ENCODE measurements around the gene FSD2. TPM values are rescaled to one million over a fixed set of nuclear protein-coding genes. Genes with fewer than 3 reads are reported as not detected.
A peak's percentile ranks its signal among the peaks of the same experiment; 100 is the strongest.
"Not testable (repeated sequence)": the region's sequence is repeated elsewhere in the genome, so short reads cannot be mapped to it uniquely, and the experiment has no call there.

Gene FSD2
- total RNA-seq, 1 donor = not detected

- peaks cover 5% of the 10 kb centered on the region for H3K4me1 ChIP-seq (ENCODE audit: insufficient read depth, low read length)
- no peak within 1 kb of the TSS for H3K27ac ChIP-seq (ENCODE audit: low read depth, low read length)
- no peaks in the 10 kb centered on the region for H3K9me3 ChIP-seq (ENCODE audit: low read depth, low read length)
- peak; percentile 99 for DNase-seq (ENCODE audit: insufficient read length, low spot score, missing footprints)
- no peaks in the 10 kb centered on the region for H3K36me3 ChIP-seq (ENCODE audit: insufficient read depth, low read length)
- H3K4me3 ChIP-seq (ENCODE audit: insufficient read depth, low read length) = peak within 1 kb of the TSS; percentile 75
- H3K27me3 ChIP-seq (ENCODE audit: insufficient read depth, low read length) = no peaks in the 10 kb centered on the region
- no peaks in the 10 kb centered on the region for H4K20me1 ChIP-seq (ENCODE audit: insufficient read depth, low read length)
- no peak for TF ChIP-seq CTCF (IDR thresholded peaks at IDR 0.05; ENCODE audit: extremely low read depth, low read depth, low read length)
- H2AFZ ChIP-seq (ENCODE audit: low read length) = peak within 1 kb of the TSS; percentile 67
- no peaks in the 10 kb centered on the region for H3K79me2 ChIP-seq (ENCODE audit: insufficient read depth, low read length)
- H3K4me2 ChIP-seq (ENCODE audit: insufficient read depth, low read length) = peak within 1 kb of the TSS; percentile 68
These were observed 96.3 kb downstream of the FSD2 start, which contains the start of gene AP3B2 for GRCh38 chr15:82709421-82710207. Gene AP3B2 (minus strand): TSS chr15:82709875. CDS start chr15:82709706, 169 bp downstream.

DNA sequence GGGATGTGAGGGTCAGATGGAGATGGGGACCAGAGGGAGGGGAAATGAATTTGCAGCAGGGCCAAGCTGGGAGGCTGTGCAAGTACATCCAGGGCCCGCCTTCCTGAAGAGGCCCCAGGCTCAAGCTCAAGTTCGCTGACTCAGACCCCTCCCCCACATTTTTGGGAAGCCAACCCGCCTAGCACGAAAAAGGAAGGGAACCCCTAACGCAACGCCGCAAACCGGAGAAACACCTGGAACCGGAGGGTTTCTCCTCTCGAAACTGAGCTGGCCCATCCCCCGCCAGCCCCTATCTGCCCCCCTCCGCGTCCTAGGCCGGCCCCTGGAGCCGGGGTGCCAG is 96.8 kb downstream of the FSD2 start:
- peak overlapping the region; percentile 68 for H3K4me2 ChIP-seq (ENCODE audit: insufficient read depth, low read length)
- no peak overlapping the region for H3K27ac ChIP-seq (ENCODE audit: low read depth, low read length)
- no peak for DNase-seq (ENCODE audit: insufficient read length, low spot score, missing footprints)
- no peaks in the 10 kb centered on the region for H3K36me3 ChIP-seq (ENCODE audit: insufficient read depth, low read length)
- TF ChIP-seq CTCF (IDR thresholded peaks at IDR 0.05; ENCODE audit: extremely low read depth, low read depth, low read length) = no peak
- H2AFZ ChIP-seq (ENCODE audit: low read length) = no peak overlapping the region
- peak overlapping the region; percentile 75 for H3K4me3 ChIP-seq (ENCODE audit: insufficient read depth, low read length)
- H3K4me1 ChIP-seq (ENCODE audit: insufficient read depth, low read length) = peaks cover 5% of the 10 kb centered on the region
- H3K79me2 ChIP-seq (ENCODE audit: insufficient read depth, low read length) = no peaks in the 10 kb centered on the region
- no peaks in the 10 kb centered on the region for H3K9me3 ChIP-seq (ENCODE audit: low read depth, low read length)
- H4K20me1 ChIP-seq (ENCODE audit: insufficient read depth, low read length) = no peaks in the 10 kb centered on the region
- H3K27me3 ChIP-seq (ENCODE audit: insufficient read depth, low read length) = no peaks in the 10 kb centered on the region

DNA sequence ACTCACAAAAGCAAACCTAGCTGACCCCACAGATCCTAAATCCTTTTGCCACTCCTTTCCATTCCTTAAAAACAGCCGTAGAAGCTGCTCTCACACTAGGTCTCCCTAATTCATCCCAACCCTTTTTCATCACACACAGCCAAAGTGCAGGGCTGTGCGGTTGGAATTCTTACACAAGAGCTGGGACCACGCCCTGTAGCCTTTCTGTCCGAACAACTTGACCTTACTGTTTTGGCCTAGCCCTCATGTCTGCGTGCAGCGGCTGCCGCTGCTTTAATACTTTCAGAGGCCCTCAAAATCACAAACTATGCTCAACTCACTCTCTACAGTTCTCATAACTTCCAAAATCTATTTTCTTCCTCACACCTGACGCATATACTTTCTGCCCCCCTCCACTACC is 100.0 kb downstream of the FSD2 start:
- not testable (repeated sequence) for H4K20me1 ChIP-seq (ENCODE audit: insufficient read depth, low read length); H3K36me3 ChIP-seq (ENCODE audit: insufficient read depth, low read length); H3K27ac ChIP-seq (ENCODE audit: low read depth, low read length); DNase-seq (ENCODE audit: insufficient read length, low spot score, missing footprints); H3K4me1 ChIP-seq (ENCODE audit: insufficient read depth, low read length); H3K79me2 ChIP-seq (ENCODE audit: insufficient read depth, low read length); H3K4me2 ChIP-seq (ENCODE audit: insufficient read depth, low read length); H3K27me3 ChIP-seq (ENCODE audit: insufficient read depth, low read length); H2AFZ ChIP-seq (ENCODE audit: low read length); H3K4me3 ChIP-seq (ENCODE audit: insufficient read depth, low read length); H3K9me3 ChIP-seq (ENCODE audit: low read depth, low read length)

Other genes with a start within 250 kb of the FSD2 start
- 29.2 and 36.6 TPM in 2 replicates for gene CPEB1, start 158.7 kb downstream of the FSD2 start, total RNA-seq
- under 0.01 and 0.36 TPM in 2 replicates for gene AP3B2, start 96.2 kb downstream of the FSD2 start, total RNA-seq
- gene WHAMM, start 3.6 kb upstream of the FSD2 start, total RNA-seq = 8.0 and 8.3 TPM in 2 replicates
- 7.7 and 11.6 TPM in 2 replicates for gene HOMER2, start 146.7 kb upstream of the FSD2 start, total RNA-seq
- 25.6 and 26.4 TPM in 2 replicates for gene RAMAC, start 180.1 kb upstream of the FSD2 start, total RNA-seq
- gene C15orf40, start 205.6 kb upstream of the FSD2 start, total RNA-seq = 10.9 and 13.4 TPM in 2 replicates